ENCODE results near the gene SLC35F3.

Gene SLC35F3

DNA sequence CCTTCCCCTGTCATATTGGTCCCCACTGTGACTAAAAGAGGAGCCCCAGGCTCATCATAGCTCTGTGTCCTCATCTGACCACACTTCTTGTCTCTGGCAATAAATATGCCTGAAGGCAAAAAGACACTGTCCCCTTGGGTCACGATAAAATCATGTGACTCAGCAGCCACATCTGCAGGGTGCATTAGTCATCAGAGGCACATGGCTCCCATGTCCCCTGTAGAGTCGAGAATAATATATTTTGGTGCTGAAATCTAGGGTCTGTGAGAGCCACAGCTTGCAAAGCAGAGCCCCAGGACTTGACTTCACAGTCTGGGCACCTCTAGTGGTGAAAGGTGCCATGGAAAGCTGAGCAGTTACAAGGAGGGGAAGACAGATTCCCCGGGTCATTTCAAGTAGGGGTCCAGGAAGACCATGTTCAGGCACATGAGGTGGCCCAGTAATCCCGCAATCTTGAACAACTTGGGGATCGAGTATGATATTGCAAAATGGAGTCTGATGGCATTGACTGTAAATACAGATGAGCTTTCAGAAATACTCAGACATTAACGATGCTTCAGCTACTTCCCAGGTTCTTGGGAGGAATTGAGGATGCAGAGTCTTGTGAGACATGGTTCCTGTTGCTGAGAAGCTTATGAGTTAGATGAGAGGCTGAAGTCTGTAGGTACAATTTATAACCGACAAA lies 68.6 kb downstream of the SLC35F3 start:
- H3K4me1 Mint-ChIP-seq (ENCODE audit: low read depth) = no peaks in the 10 kb centered on the region
- H3K9me3 Mint-ChIP-seq (ENCODE audit: low read depth) = no peaks in the 10 kb centered on the region
- H3K27me3 Mint-ChIP-seq = peaks cover 2% of the 10 kb centered on the region
- H3K4me3 Mint-ChIP-seq = no peak overlapping the region
- no peak overlapping the region for H3K27ac Mint-ChIP-seq
- H3K36me3 Mint-ChIP-seq = no peaks in the 10 kb centered on the region

DNA sequence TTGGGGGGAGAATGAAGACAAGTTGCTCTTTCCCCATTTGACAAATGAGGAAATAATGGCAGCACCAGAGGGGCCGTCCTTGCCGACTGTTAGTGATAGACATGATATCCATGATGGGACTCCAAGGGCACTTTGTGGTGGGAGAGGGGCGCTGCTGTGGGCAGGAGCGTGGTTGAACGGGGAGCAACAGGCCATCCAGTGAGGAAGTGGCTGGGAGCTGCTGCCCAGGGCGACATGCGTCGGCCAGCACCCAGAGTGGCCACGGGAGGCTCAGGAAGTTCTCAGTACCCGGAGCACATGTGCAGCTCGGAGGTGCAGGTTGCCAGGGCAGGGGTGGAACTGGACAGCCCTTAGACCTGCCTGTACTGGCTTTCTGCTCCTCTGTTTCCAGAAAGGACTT lies 71.0 kb downstream of the SLC35F3 start:
- H3K9me3 Mint-ChIP-seq (ENCODE audit: low read depth) = no peaks in the 10 kb centered on the region
- H3K4me3 Mint-ChIP-seq = no peak overlapping the region
- H3K36me3 Mint-ChIP-seq = no peaks in the 10 kb centered on the region
- no peaks in the 10 kb centered on the region for H3K4me1 Mint-ChIP-seq (ENCODE audit: low read depth)
- H3K27me3 Mint-ChIP-seq = no peaks in the 10 kb centered on the region
- no peak overlapping the region for H3K27ac Mint-ChIP-seq

DNA sequence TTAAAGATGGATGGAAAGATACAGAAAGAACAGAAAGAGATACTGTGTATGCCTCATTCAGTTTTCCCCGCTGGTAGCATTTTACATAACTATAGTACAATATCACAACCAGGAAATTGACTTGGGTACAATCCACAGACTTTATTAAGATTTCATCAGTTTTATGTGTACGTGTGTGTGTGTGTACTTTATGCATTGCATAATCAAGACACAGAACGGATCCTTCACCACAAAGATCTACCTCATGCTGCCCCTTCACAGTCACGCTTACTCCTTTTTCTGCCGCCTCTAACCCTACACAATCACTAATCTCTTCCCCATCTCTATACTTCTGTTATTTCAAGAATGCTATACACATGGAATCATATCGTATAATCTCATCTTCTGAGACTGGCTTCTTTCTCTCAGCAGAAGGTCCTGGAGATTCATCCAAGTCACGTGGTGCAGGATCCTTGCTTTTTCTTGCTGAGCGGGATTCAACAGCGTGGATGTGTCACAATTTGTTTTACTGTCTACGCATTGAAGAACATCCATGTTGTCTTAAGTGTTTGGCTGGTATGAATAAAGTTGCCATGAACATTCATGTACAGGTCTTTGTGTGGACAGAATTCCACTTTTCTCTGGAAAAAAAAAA lies 76.7 kb downstream of the SLC35F3 start:
- Mint-ChIP-seq H3K27ac (no peak overlapping the region), H3K36me3 (no peaks in the 10 kb centered on the region), H3K9me3 (ENCODE audit: low read depth) (no peaks in the 10 kb centered on the region), H3K4me3 (no peak overlapping the region), H3K4me1 (ENCODE audit: low read depth) (no peaks in the 10 kb centered on the region), H3K27me3 (peaks cover 5% of the 10 kb centered on the region)

- Mint-ChIP-seq H3K4me1 (ENCODE audit: low read depth) (no peaks in the 10 kb centered on the region), H3K27ac (no peak overlapping the region), H3K36me3 (no peaks in the 10 kb centered on the region), H3K27me3 (peaks cover 7% of the 10 kb centered on the region), H3K9me3 (ENCODE audit: low read depth) (no peaks in the 10 kb centered on the region), H3K4me3 (no peak overlapping the region)
These were observed 78.5 kb downstream of the SLC35F3 start for GRCh38 chr1:233982827-233983518.

DNA sequence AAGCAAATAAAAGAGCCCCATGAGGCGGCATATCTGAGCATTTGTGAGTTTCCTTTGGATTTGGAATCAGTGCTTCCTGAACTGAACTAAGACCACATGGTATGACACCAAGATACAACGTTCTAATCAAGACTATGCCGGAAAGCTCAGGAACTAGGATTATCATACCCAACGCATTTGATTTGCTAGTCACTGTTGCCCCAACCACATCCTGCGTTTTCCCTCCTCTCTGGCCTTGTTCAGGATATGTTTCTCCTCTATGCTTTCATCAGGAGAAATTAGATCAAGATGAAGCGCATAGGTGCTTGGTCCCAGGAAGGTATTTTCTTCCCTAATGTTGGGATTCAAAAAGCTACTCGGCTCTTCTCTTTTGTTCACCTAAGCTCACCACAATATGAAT lies 79.3 kb downstream of the SLC35F3 start:
- Mint-ChIP-seq H3K27ac (no peak overlapping the region), H3K27me3 (peaks cover 7% of the 10 kb centered on the region), H3K36me3 (no peaks in the 10 kb centered on the region), H3K9me3 (ENCODE audit: low read depth) (no peaks in the 10 kb centered on the region), H3K4me3 (no peak overlapping the region), H3K4me1 (ENCODE audit: low read depth) (no peaks in the 10 kb centered on the region)

- Mint-ChIP-seq H3K36me3 (no peaks in the 10 kb centered on the region), H3K9me3 (ENCODE audit: low read depth) (no peaks in the 10 kb centered on the region), H3K4me1 (ENCODE audit: low read depth) (no peaks in the 10 kb centered on the region), H3K27me3 (peaks cover 9% of the 10 kb centered on the region), H3K27ac (no peak overlapping the region), H3K4me3 (no peak overlapping the region)
These were observed 84.7 kb downstream of the SLC35F3 start for GRCh38 chr1:233988963-233989696.

DNA sequence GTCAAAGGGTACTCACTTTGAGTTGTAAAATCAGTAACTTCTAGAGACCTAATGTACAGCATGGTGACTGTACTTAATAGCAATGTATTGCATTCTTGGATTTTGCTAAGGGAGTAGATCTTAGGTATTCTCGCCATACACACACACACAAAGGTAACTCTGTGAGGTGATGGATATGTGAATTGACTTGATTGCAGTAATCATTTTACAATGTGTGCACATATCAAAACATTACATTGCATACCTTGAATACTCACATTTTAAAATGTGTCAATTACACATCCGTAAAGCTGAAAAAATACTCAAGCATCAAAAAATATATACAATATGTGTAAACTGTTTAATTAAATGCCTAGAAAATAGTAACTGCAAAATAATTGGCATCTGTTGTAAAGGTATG lies 86.0 kb downstream of the SLC35F3 start:
- H3K9me3 Mint-ChIP-seq (ENCODE audit: low read depth) = no peaks in the 10 kb centered on the region
- H3K36me3 Mint-ChIP-seq = no peaks in the 10 kb centered on the region
- no peak overlapping the region for H3K27ac Mint-ChIP-seq
- H3K4me3 Mint-ChIP-seq = no peak overlapping the region
- H3K4me1 Mint-ChIP-seq (ENCODE audit: low read depth) = no peaks in the 10 kb centered on the region
- H3K27me3 Mint-ChIP-seq = peaks cover 8% of the 10 kb centered on the region

- H3K36me3 Mint-ChIP-seq = no peaks in the 10 kb centered on the region
- H3K4me3 Mint-ChIP-seq = no peak overlapping the region
- no peaks in the 10 kb centered on the region for H3K9me3 Mint-ChIP-seq (ENCODE audit: low read depth)
- no peak overlapping the region for H3K27ac Mint-ChIP-seq
- no peaks in the 10 kb centered on the region for H3K4me1 Mint-ChIP-seq (ENCODE audit: low read depth)
- H3K27me3 Mint-ChIP-seq = peaks cover 14% of the 10 kb centered on the region
These were observed 89.2 kb downstream of the SLC35F3 start for GRCh38 chr1:233993651-233994050.

- no peaks in the 10 kb centered on the region for H3K36me3 Mint-ChIP-seq
- H3K27ac Mint-ChIP-seq = no peak overlapping the region
- H3K27me3 Mint-ChIP-seq = peaks cover 14% of the 10 kb centered on the region
These were observed 89.6 kb downstream of the SLC35F3 start for GRCh38 chr1:233994112-233994511.

GRCh38 chr1:233998456-233998855 lies 94.0 kb downstream of the SLC35F3 start:
- peaks cover 13% of the 10 kb centered on the region for H3K27me3 Mint-ChIP-seq
- no peak overlapping the region for H3K27ac Mint-ChIP-seq
- no peaks in the 10 kb centered on the region for H3K4me1 Mint-ChIP-seq (ENCODE audit: low read depth)
- no peaks in the 10 kb centered on the region for H3K36me3 Mint-ChIP-seq
- no peak overlapping the region for H3K4me3 Mint-ChIP-seq
- no peaks in the 10 kb centered on the region for H3K9me3 Mint-ChIP-seq (ENCODE audit: low read depth)

More at GRCh38 chr1:233994112-233994511, 89.6 kb downstream of the SLC35F3 start:
- Mint-ChIP-seq H3K4me1 (ENCODE audit: low read depth) (no peaks in the 10 kb centered on the region), H3K9me3 (ENCODE audit: low read depth) (no peaks in the 10 kb centered on the region), H3K4me3 (no peak overlapping the region)

DNA sequence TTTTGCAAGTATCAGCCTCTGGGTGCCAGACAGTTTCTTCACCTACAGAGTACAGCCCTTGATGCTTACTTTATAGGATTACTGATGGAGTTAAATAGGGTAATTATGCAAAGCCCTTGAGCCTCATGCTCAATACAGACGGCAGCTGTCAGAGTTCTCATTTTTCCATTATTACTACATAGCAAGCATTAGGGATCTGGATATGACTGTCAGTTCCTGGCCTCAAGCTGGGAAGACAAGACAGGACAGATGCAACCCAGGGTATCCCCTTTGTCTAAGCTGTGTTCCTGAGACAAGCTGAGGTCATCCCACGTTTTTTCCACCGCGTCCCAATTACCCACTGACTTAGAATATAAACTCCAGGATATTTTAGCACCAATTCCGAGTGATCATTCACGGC lies 94.4 kb downstream of the SLC35F3 start:
- Mint-ChIP-seq H3K9me3 (ENCODE audit: low read depth) (no peaks in the 10 kb centered on the region), H3K36me3 (no peaks in the 10 kb centered on the region), H3K4me1 (ENCODE audit: low read depth) (no peaks in the 10 kb centered on the region), H3K27me3 (peaks cover 13% of the 10 kb centered on the region), H3K27ac (no peak overlapping the region), H3K4me3 (no peak overlapping the region)

- no peaks in the 10 kb centered on the region for H3K36me3 Mint-ChIP-seq
- H3K27me3 Mint-ChIP-seq = peaks cover 16% of the 10 kb centered on the region
- no peak overlapping the region for H3K4me3 Mint-ChIP-seq
- H3K4me1 Mint-ChIP-seq (ENCODE audit: low read depth) = no peaks in the 10 kb centered on the region
- no peak overlapping the region for H3K27ac Mint-ChIP-seq
- no peaks in the 10 kb centered on the region for H3K9me3 Mint-ChIP-seq (ENCODE audit: low read depth)
These were observed 96.1 kb downstream of the SLC35F3 start for GRCh38 chr1:234000557-234001041.

- Mint-ChIP-seq H3K4me1 (ENCODE audit: low read depth) (no peaks in the 10 kb centered on the region), H3K36me3 (no peaks in the 10 kb centered on the region), H3K4me3 (no peak overlapping the region), H3K27ac (no peak overlapping the region), H3K27me3 (peaks cover 17% of the 10 kb centered on the region), H3K9me3 (ENCODE audit: low read depth) (no peaks in the 10 kb centered on the region)
These were observed 97.3 kb downstream of the SLC35F3 start for GRCh38 chr1:234001817-234002216.

- no peaks in the 10 kb centered on the region for H3K4me1 Mint-ChIP-seq (ENCODE audit: low read depth)
- H3K9me3 Mint-ChIP-seq (ENCODE audit: low read depth) = peaks cover 2% of the 10 kb centered on the region
- no peaks in the 10 kb centered on the region for H3K36me3 Mint-ChIP-seq
- no peak overlapping the region for H3K4me3 Mint-ChIP-seq
- no peak overlapping the region for H3K27ac Mint-ChIP-seq
- peaks cover 10% of the 10 kb centered on the region for H3K27me3 Mint-ChIP-seq
These were observed 100.1 kb downstream of the SLC35F3 start for GRCh38 chr1:234004591-234004990.

DNA sequence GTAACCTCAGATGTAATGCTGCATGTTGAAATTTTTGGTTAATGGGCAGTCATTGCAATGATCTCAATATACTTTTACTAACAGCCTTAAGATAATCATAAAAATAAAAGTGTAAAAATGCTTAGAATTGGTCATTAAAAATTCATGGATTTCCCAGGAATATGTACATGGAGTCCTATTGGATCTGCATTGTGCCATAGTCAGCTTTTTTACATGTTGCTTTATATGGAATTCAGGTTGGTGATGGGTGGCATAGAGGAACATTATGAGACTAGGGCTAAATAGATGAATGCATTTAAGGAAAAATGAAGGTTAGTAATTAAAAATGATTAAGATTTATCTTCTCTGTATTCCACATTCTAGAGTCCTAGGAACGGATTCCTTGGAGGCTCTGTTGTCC lies 103.2 kb downstream of the SLC35F3 start:
- Mint-ChIP-seq H3K27ac (no peak overlapping the region), H3K27me3 (peaks cover 14% of the 10 kb centered on the region), H3K36me3 (no peaks in the 10 kb centered on the region), H3K4me3 (no peak overlapping the region), H3K9me3 (ENCODE audit: low read depth) (peaks cover 4% of the 10 kb centered on the region), H3K4me1 (ENCODE audit: low read depth) (no peaks in the 10 kb centered on the region)

Data from activated naive CD8-positive, alpha-beta T cell (primary cell).